RKO (cell line): ENCODE data around the gene LCE4A.

ENCODE experiments used
- DNase-seq: peaks from one replicate; pipeline ENCODE4 v3.0.0-alpha.2; 2016; ENCODE audit warnings: low spot score

LCE4A gene

GRCh38 chr1:152745765-152746444 lies 37.9 kb downstream of the LCE4A start:
- no peak for DNase-seq

GRCh38 chr1:152747831-152748230 lies 39.9 kb downstream of the LCE4A start:
- DNase-seq = no peak

- peak; percentile 95 for DNase-seq
Observed at GRCh38 chr1:152752225-152752624, 44.3 kb downstream of the LCE4A start.

- DNase-seq = no peak
Observed at GRCh38 chr1:152753586-152753985, 45.6 kb downstream of the LCE4A start.

GRCh38 chr1:152756872-152757271 lies 48.9 kb downstream of the LCE4A start:
- DNase-seq = no peak

- no peak for DNase-seq
Observed at GRCh38 chr1:152757747-152758146, 49.8 kb downstream of the LCE4A start, which contains the start of gene KPRP. KPRP (plus strand) TSS chr1:152758025; CDS start chr1:152759589, 1,564 bp downstream.

GRCh38 chr1:152758636-152759035 lies 50.7 kb downstream of the LCE4A start:
- no peak for DNase-seq
